Activated CD8-positive, alpha-beta memory T cell treated with anti-CD3 and anti-CD28 coated beads, Interleukin-2, amount 50 U/mL, for 1 hour (primary cell): ENCODE measurements around the gene ALG9.

Experiments
- DNase-seq: peaks from one replicate; pipeline ENCODE4 v3.0.0-alpha.2; 2020; ENCODE audit errors: extremely low read depth

The ALG9 gene

DNA sequence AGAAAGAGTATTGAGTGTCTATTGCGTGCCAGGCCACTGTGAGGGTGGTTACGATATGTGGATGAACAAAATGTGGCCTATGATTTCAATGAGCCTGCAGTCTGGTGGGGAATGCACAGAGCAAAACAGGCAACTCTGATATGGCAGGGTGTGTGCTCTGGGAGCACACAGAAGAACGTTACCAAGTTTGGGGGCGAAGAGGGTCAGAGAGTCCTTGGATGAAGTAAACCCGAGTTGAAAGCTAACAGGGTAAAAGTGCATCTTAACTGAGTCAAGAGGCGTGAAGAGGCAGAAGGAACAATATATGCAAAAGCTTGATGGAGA lies 8.2 kb upstream of the ALG9 start:
- no peak for DNase-seq

DNA sequence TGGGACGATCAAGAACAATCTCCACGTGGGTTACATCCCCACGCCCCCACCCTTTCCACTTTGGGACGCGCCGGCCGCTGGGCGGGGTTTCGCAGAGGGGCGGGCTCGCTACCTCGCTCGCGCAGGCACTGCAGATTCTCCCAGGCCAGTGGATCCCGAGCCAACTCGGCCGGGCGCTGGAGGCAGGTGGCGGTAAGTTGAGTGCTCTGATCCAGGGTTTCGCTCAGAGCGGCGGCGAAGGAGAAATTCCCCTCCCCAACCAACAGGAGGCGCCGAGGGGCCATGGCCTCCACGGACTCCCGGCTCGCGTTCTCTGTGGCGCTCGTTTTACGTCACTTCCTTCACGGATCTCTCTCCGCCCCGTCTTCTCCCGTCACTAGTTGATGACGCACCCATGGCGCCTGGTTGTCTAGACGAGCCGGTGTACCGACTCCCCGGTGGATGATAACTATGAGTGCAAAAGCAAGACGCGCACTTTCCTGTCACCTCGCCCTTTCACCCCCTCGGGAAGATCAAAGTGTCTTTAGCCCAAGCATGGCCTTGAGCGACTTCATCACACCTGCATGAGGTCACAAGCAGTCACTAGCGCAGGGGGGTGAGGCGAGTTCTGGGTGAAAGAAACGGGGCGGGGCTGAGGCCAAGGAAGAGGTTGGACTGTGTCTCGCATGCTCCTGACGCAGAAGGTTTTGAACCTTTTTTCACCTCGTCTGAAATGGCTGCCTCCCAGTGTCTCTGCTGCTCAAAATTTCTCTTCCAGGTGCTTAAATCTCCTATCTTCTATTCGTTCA lies 7.7 kb upstream of the ALG9 start, which contains the start of the genes CFAP68 and FDXACB1:
CFAP68 (plus strand) TSS at position 693 of the 788 bp plus-strand sequence; CDS start at position 713, 20 bp downstream.
FDXACB1 (minus strand) TSS at position 317 of the 788 bp plus-strand sequence; CDS start at position 284, 33 bp downstream.
- DNase-seq: peak; percentile 97

DNA sequence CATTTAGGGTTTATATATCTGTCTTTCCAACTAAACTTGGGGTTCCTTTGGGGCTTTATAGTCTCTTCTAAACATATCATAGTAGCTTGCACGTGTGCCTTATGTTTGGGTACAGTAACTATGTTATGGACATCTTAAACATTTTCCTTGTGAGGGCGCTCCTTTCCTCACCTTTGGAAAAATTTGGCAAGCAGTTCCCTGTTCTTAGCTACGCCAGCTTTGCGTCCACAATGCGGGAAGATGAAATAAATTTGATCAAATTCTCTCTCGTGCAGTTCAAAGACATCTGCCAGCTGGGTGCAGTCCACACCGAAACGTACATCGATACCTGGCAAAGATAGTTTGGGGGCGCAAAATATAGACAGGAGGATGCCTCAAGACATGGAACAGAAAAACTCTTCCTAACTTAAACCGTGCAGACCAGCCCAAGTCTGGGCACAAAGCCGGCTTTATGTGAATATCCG lies 7.0 kb upstream of the ALG9 start:
- DNase-seq: no peak

DNA sequence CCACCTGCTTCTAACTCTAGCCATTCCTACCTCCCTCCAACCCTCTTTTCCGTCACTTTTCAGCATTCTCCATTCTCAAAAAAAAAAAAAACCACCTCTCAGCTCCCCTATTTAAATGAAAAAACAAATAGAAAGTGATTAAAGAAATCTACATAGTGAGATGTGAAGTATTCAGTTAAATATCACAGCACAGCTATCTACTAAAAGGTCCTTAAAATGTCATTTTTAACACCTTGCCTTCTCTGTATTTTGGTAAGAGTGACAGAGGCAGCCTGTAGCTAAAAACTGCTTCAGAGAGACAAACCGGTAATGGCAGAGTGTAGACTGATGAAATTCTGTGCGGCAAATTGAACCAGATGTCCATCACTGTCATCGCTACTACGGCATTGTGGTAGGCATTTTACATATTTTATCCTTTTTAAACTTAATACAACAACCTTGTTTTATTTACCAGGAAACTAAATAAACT lies 346 bp upstream of the ALG9 start:
- no peak for DNase-seq

DNA sequence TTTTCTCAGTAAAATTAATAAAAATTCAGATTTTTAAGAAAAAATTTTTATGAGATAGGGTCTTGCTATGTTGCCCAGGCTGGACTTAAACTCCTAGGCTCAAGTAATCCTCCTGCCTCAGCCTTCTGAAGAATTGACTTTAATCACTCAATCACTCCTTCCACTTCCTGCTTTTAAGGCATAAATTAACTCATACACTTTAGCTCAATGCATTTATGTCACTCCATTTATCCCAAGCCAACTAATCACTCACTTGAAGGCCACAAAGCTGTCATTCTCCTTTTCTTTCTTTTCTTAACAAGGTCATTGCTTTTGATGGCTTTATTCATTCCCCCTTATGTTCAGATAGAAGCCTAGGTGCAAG lies 877 bp downstream of the ALG9 start:
- DNase-seq: no peak

DNA sequence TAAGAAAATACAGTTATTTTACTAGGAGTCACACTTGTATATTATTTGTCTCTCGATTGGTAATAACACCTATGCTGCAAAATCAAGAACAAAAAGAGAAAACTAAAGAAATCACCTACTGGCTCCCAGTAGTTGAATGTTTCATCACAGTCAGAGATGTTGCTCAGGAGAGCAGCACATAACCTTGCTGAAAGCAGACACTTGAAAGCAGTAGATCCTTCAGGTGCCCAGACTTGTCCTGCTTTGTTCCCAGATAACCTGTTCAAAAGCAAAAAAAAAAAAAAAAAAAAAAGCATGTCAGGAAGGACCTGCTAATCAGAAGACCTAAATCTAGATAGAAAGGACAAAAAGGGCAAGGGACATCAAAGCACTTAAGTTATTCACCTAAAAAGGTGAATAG lies 1.3 kb downstream of the ALG9 start:
- DNase-seq: no peak

DNA sequence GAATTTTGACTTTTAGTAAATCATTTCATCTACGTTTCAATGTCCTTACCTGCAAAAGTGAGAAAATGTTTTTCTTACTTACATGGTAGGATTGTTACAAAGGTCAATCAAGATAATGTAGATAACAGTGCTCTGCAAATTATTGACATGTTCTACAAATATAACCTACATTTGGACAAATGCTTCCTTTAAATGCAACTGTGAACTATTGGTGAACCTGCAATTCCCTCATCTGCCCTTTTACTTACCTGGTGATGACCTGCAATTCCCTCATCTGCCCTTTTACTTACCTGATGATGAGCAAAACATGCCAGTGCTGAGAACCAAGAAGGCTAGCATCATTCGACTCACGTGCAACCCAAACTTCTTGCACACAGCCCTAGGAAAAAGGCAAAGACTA lies 11.1 kb downstream of the ALG9 start:
- no peak for DNase-seq

DNA sequence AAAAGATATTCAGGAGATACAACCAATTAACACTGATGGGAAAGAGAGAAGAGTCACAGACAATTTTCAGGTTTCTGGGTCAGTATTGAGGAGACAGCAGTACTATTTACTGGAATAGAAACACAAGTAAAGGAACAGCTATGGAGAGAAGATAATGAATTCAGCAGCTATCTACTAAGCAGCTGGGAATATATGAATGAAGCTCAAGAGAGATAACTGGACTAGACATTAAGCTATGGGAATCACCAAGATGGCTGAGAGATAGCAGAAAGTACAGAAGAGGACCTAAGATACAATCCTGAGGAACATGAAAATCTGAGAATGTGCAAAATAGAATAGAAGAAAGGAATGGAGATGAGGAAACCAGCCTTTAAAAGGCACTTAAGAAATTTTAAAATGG lies 15.9 kb downstream of the ALG9 start:
- no peak for DNase-seq

DNA sequence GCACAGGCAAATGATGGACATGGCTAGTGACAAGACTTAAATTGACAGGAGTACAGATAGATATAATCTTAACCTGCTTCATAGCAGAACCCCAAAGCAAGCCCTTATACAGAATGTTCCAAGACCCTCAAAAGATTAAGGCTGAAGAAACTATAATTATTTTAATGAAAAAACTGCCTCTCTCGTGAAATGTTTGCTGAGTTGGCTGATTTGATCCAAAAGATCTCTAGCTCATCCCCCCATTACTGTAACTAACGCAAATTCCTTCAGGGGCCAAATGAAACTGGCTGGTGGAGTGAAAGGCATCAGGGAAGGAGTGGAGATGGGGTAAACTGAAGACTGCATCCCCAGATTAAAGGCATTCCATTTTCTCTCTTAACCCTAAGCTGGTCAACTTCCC lies 19.3 kb downstream of the ALG9 start:
- DNase-seq: no peak

DNA sequence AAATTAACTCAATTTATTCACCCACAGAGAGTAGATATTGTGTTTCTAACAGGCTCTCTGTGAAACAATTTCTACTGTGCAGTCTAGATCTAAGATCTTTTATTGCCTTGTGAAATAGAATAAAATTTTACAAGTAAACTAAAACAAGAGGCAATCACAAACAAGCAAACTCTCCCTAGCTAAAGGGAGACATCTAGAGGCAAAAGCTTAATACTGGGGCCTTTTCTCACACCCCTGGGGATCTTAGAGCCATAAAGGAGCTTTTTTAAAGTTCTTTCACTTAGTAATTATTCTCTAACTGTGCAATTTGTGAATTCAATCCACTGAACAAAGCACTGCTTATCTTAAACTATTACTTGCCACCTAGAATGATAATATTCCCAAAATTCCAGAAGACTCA lies 19.7 kb downstream of the ALG9 start:
- no peak for DNase-seq

DNA sequence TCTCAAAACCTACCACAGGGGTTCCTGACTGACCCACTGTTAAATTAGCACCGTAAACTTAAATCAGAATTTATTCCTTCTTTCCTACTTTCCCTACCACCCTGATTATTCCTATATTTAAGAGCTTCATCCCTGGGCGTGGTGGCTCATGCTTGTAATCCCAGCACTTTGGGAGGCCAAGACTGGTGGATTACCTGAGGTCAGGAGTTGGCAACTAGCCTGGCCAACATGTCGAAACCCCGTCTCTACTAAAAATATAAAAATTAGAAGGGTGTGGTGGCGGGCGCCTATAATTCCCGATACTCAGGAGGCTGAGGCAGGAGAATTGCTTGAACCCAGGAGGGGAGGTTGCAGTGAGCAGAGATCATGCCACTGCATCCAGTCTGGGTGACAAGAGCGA lies 20.3 kb downstream of the ALG9 start:
- DNase-seq: no peak

DNA sequence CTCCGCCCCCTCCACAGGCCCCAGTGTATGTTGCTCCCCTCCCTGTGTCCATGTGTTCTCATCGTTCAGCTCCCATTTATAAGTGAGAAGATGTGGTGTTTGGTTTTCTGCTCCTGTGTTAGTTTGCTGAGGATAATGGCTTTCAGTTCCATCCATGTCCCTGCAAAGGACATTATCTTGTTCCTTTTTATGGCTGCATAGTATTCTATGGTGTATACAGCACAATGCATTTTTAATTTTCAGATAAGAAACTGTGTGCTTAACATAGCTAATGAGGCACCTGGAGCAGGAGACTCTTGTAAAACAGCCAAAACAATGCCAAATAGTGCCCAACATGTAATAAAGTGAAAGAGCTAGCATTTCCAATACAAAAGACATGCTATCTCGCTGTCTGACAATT lies 21.8 kb downstream of the ALG9 start:
- DNase-seq: no peak

DNA sequence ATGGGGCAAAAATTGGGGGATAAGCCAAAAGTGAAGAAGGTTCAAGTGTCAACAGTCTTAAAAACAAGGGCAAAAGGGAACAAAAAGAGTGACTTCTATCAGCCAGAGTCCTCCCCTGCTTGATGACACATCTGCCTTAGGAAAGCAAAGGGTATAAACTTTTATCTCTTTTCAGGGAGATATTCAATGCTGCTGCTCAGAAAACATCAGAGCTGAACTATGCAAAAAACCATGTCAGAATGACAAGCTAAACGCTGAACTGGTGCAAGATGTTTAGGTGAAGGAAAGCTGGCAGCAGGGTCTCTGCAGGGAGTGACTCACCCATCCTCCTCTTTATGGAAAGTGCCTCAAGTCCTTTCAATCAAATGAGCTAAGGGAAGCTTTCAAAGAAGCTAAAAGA lies 24.7 kb downstream of the ALG9 start:
- DNase-seq: no peak

DNA sequence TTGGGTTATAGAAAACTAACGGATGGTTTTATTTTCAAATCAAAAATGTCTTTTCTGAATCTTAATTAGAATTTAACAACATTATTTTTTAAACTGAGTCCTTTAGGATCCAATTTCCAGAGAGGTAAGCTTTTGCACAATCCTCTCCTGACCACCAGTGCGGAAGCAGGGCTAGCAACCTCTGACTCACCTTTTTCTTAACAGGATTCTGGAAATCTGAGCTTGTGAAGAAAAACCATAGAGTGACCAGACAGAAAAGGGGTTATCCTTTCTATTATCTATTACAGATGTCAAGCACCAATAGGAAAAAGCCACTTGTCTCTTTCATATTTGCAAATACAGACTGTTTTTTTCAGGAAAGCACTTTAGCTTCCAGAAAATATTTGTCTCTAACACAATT lies 25.3 kb downstream of the ALG9 start:
- no peak for DNase-seq

DNA sequence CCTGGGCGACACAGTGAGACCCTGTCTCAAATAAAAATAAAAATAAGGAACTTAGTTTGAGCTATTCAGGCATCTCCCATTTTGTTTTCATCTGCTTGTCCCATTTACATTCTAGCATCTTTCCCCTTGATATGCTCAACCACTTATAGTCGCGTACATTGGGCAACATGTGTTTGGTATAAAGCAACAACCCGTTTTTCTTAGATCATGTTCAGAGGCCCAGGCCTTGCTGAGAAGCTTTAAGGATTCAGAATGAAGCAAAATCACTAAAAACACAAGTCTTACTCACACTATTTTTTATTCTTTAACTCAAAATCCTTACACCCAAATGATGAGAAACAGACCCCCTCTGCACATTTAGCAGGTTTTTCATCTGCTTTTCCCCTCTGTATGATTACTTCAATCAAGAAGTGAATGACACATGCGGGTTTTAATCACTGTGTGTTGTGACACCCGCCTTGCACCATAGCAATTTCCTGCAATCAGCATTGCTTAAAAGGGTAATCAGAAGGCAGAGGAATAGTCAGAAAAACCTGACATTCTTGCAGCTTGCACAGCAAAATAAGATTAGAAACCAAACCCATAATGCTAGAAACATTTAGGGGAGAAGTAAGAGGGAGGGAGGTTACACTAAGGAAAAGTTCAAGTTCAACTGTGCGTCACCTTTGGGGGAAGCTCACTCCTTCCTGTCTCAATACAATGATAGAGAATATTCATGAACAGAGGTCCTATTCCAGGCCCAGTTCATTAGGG lies 25.9 kb downstream of the ALG9 start:
- DNase-seq: no peak

DNA sequence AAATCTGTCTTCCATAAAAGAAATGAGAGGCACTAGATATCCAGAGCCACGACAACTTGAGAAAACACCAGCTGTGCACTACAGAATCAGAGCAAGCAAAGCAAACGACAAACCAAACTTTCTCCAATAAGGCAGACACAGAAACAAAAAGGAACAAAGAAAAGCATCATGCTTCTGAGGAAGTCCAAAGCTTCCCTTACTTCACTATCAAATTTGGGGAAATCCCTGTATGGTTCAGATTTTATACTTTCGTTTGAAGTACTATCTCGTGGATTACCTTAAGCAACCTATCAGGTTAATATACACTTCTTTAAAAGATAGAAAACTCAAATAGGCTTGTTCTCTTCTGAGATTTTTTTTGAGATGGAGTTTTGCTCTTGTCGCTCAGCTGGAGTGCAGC lies 27.7 kb downstream of the ALG9 start:
- DNase-seq: no peak

DNA sequence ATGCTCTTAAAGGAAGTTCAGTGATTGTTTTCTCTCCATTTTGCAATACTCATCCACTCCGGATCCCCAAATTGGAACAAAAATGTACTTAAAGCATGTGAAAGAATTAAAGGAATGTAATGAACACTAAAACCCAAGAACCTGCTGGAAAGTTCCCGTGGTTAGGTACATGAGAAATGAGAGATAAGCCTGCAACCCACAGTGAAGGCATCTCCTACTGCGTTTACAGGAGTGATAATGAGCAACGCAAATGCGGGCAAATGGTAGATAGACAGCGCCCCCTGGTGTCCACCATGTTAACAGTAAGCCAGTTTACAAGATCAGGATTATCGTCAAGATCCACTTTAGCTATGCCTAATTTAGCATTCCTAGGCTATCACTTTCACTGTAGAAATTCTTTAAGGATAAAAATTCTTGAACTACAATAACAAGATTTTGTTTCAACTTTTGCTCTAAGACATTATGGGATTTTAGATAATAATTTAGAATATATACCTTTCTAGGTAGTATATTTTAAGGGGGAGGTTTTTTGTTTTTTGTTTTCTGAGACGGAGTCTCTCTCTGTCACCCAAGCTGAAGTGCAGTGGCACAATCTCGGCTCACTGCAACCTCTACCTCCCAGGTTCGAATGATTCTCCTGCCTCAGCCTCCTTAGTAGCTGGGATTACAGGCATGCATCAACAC lies 29.9 kb downstream of the ALG9 start:
- peak; percentile 62 for DNase-seq

DNA sequence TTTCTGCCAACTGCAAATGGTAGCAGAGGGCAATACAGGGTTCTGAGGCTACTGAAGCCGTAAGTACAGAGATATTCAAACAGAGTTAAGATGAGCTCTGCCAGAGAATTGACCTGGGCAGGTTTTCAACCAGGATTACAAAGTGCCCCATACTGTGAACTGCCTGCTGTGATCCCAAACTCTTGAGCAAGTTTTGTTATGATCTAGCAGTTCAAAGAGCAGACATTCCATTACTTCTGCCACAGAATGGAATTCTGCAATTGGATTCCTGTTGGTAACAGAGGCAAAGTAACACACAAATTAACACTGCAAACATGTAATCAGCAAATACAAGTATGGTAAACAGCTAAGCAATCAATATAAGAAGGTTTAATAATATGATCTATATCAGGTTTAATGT lies 31.2 kb downstream of the ALG9 start:
- no peak for DNase-seq

DNA sequence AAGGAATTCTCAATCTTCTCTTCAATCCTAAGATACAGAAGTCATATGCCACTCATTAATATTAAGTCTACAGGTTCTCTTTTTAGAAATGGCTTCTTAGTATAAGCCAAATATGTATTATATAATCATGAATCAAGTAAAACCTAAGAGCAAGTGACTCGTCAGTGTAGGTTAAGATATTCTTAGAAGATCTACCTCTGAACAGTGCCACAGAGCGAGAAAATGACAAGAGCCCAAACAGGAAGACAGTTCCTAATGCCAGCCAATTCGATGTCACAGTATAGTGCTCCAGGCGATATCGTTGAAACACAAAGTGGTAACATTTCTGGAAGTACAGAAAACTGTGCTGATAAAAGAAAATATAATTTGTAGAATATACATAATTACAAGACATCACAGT lies 33.3 kb downstream of the ALG9 start:
- DNase-seq: no peak

DNA sequence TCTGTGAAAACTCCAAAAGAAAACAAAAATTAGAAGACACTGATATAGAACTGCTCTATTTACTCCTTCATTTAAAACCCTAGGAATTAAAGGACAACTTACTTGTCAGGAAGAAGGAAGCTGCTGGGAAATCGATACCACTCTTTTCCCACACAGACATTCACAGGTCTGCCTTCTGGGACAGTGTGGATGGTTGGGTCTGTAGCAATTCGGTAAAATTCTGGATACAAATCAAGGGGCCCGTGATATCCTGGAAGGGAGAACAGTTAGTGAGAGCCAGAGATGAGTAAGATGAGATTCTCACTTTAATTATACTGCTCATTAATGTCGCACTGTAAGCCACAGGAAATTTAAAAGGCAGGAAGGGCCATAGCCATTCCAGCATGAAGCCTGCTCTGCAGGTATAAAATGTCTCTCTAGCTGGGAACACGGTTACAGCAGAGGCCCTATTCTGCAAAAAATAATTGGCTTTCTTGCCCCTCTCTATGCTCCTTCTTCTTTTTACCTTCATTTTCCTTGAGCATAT lies 34.0 kb downstream of the ALG9 start:
- no peak for DNase-seq

DNA sequence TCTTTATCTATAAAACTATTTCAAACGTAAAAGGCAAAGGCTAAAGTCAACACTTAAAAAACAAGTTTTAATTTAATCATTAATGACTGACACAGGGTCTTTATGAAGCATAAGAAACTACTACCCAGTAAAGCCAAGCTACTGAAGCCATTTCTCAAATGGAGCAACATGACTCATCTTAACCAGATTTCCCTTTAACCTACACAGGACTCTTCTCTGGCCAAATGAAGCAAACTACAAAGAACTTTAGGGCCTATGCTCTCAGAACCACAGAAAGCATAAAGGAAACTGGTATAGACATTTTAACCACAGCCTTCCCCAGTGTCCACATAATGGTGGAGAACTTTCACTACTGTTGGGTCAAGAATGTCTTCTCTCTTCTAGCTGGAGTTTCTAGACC lies 34.7 kb downstream of the ALG9 start:
- no peak for DNase-seq

DNA sequence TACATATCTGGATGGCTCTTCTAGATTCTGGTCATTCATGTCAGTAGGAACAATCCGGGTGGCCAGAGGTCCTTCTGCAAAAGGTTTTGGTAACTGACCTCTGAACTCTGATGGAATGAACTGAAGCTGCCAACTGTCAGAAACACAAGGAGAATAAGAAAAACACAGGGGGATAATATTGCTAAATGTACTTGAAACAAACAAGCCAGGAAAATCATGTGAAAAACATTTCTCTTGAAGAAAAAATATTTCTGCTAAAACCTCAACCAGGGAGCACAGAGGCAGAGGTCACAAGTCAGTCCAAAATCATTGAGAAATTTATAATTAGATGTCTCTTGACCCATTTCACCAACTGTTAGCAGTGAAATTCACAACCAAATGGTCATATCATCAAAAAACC lies 35.2 kb downstream of the ALG9 start:
- no peak for DNase-seq
